ENCODE data around the gene ARHGAP31. TPM values are rescaled to one million over a fixed set of nuclear protein-coding genes. Genes with fewer than 3 reads are reported as not detected.

Gene ARHGAP31
- total RNA-seq, 1 donor from 2014 or later: 23.7 TPM

DNA sequence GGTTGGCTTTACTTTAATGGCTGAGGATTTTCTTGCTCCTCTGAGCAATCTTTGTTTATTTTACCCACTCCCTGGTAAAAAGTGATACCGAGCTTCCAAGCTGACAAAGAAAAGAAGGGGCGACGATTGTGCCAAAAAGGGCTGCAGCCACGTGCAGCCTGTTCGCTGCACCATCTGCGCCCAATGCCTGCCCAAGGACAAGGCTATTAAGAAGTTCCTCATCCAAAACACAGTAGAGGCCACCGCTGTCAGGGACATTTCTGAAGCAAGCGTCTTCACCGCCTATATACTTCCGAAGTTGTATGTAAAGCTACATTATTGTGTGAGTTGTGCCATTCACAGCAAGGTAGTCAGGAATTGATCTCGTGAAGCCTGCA, 4.4 kb downstream of the ARHGAP31 start:
- Mint-ChIP-seq H3K4me3 (no peak overlapping the region), H3K36me3 (ENCODE audit: low read depth) (peaks cover 11% of the 10 kb centered on the region), H3K4me1 (peaks cover 68% of the 10 kb centered on the region), H3K27ac (no peak overlapping the region), H3K27me3 (no peaks in the 10 kb centered on the region), H3K9me3 (no peaks in the 10 kb centered on the region)
- ChIA-PET CTCF (interaction anchor here (1.2 kb wide), 1 partner anchor 24 kb away, joined by 4 read pairs; no protein-coding TSS in a partner anchor), POLR2A (no interaction called here)
- intact Hi-C loops (cut with micrococcal nuclease): no loop called here
- ATAC-seq (ENCODE audit: low read depth) (no peak), DNase-seq (no peak)
- TF ChIP-seq, protein P1, sequence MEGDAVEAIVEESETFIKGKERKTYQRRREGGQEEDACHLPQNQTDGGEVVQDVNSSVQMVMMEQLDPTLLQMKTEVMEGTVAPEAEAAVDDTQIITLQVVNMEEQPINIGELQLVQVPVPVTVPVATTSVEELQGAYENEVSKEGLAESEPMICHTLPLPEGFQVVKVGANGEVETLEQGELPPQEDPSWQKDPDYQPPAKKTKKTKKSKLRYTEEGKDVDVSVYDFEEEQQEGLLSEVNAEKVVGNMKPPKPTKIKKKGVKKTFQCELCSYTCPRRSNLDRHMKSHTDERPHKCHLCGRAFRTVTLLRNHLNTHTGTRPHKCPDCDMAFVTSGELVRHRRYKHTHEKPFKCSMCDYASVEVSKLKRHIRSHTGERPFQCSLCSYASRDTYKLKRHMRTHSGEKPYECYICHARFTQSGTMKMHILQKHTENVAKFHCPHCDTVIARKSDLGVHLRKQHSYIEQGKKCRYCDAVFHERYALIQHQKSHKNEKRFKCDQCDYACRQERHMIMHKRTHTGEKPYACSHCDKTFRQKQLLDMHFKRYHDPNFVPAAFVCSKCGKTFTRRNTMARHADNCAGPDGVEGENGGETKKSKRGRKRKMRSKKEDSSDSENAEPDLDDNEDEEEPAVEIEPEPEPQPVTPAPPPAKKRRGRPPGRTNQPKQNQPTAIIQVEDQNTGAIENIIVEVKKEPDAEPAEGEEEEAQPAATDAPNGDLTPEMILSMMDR (IDR thresholded peaks at IDR 0.05): no peak

DNA sequence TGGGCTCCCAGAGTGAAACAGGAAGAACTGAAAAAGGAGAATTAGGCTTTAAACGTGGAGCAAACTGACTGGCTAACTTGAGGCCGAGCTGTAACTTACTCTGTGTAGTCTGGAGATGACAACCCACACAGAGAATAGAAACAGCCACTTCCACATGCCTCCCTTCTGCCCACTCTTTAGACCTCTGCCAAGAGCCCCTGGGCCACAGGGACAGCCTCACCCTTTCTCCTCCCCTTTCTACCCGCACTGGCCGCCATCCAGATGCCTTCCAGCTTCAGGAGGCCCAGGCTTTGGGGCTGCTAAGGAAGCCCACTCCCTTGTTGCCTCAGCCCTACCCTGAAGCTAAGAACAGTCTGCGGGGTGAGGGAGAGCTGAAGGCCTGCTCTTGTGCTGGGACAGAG, 6.8 kb downstream of the ARHGAP31 start:
- H3K27ac Mint-ChIP-seq: no peak overlapping the region
- TF ChIP-seq, protein P1 (IDR thresholded peaks at IDR 0.05): no peak
- intact Hi-C loops (cut with micrococcal nuclease): no loop called here
- DNase-seq: no peak
- no peaks in the 10 kb centered on the region for H3K27me3 Mint-ChIP-seq
- peaks cover 68% of the 10 kb centered on the region for H3K4me1 Mint-ChIP-seq
- H3K9me3 Mint-ChIP-seq: no peaks in the 10 kb centered on the region
- ChIA-PET CTCF (interaction anchor here (0.8 to 1.0 kb wide), 2 partner anchors 25 to 380 kb away, joined by 3 read pairs; no protein-coding TSS in a partner anchor), POLR2A (interaction anchor here (0.6 to 1.3 kb wide), 4 partner anchors 21 to 193 kb away, joined by 4 to 5 read pairs (median 4); no protein-coding TSS in a partner anchor)
- ATAC-seq (ENCODE audit: low read depth): peak; percentile 29
- no peak overlapping the region for H3K4me3 Mint-ChIP-seq
- H3K36me3 Mint-ChIP-seq (ENCODE audit: low read depth): peaks cover 8% of the 10 kb centered on the region

DNA sequence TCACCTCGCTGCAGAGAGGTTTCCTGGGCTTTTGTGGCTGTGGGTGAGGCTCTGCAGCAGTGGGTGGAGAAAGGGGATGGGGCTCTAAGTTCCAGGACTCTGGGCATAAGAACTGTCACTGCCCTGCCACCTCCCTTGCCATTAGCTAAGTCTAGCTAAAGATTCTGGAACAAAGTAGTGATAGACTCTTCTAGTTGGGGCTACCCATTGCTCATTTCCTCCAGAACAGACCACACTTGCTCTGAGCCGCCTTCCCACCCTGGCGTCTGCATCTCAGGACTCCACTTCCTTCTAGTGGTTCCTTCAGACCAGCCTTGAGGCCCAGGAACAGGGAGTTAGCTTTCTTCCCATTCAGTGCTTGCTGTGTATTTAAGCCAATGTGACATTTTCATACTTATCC, 7.5 kb downstream of the ARHGAP31 start:
- CTCF ChIA-PET: interaction anchor here (1.0 kb wide), 1 partner anchor 25 kb away, joined by 3 read pairs; no protein-coding TSS in a partner anchor
- H3K4me1 Mint-ChIP-seq: peaks cover 63% of the 10 kb centered on the region
- ATAC-seq (ENCODE audit: low read depth): no peak

DNA sequence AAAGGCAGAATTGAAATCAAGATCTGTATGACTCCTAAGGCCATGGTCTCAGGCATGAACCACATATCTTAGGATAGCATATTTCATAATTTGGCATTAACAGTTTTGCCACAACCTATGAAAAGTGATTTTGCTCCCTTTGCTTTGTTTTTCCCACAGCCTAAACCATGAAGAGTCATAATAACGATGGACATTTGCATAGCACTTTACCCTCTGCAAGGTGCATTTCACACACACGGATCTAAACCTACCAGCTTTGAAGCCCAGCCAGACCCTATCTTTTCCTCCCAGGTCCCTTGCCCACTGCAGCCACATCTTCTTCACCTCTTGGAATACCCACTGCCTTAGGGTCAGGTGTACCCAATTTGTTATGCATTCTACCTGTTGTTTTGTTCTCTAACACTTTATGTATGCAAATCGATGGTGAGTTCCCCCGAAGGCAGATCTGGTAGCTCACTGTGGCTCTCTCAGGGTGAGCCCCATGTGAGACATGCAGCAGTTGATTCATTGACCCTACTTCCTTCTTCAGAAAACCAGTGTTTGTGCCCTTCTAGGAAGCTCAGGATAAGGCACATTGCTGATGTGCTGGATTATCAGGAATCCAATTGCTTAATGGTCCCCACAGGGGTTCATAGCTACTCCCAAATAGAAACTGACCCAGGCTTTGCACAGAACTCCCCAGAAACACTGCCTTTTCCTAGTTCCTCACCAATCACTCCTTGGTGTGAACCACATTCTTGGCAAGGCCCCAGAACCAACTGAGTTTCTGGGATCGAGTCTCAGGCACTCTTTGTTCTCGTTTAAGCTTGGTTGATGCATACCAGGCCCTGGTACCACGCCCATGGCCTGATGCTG, 8.7 kb downstream of the ARHGAP31 start:
- H3K9me3 Mint-ChIP-seq: no peaks in the 10 kb centered on the region
- peaks cover 3% of the 10 kb centered on the region for H3K36me3 Mint-ChIP-seq (ENCODE audit: low read depth)
- CTCF ChIA-PET: interaction anchor here (1.2 to 1.3 kb wide), 2 partner anchors 20 to 62 kb away, joined by 3 to 4 read pairs; partner anchors contain the start of gene B4GALT4
- TF ChIP-seq, protein P1 (IDR thresholded peaks at IDR 0.05): no peak
- POLR2A ChIA-PET: interaction anchor here (1.3 to 1.8 kb wide), 2 partner anchors 9 to 20 kb away, joined by 13 to 16 read pairs; partner anchors contain the start of gene ARHGAP31
- DNase-seq (no peak), ATAC-seq (ENCODE audit: low read depth) (peak; percentile 69)
- H3K4me3 Mint-ChIP-seq: peak overlapping the region; percentile 11
- no peaks in the 10 kb centered on the region for H3K27me3 Mint-ChIP-seq
- intact Hi-C loops (cut with micrococcal nuclease): no loop called here
- peak overlapping the region; percentile 78 for H3K27ac Mint-ChIP-seq
- peaks cover 51% of the 10 kb centered on the region for H3K4me1 Mint-ChIP-seq

More for the DNA sequence above, 7.5 kb downstream of the ARHGAP31 start:
- peak overlapping the region; percentile 30 for H3K27ac Mint-ChIP-seq
- no peak overlapping the region for H3K4me3 Mint-ChIP-seq
- intact Hi-C loops (cut with micrococcal nuclease): no loop called here
- peaks cover 8% of the 10 kb centered on the region for H3K36me3 Mint-ChIP-seq (ENCODE audit: low read depth)
- TF ChIP-seq, protein P1 (IDR thresholded peaks at IDR 0.05): no peak
- no peaks in the 10 kb centered on the region for H3K9me3 Mint-ChIP-seq
- H3K27me3 Mint-ChIP-seq: no peaks in the 10 kb centered on the region
- DNase-seq: no peak
- POLR2A ChIA-PET: no interaction called here

DNA sequence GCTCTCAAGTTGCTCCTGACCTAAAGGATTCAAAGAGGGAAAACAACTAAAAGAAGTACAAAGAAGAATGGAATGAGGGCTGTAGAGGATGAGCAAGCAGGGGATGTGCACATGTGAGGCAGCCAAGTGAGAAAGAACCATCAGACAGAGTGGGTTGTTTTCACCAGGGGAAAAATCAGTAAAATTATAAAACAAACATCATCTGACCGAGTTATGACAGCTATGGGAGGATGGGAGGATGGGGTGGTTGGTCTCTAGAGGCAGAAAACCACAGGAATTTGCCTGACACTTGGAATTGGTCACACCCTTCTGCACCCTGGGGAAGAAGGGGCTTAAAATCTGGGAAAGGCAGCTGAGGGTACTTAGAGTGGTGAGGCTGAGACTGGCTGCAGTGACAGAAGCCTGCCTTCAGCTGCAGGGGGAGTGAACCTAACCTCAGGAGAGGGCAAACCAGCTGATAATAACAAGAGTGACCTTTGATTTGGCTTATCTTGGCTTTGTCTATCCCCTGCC, 10.1 kb downstream of the ARHGAP31 start:
- H3K9me3 Mint-ChIP-seq: no peaks in the 10 kb centered on the region
- peaks cover 40% of the 10 kb centered on the region for H3K4me1 Mint-ChIP-seq
- TF ChIP-seq, protein P1 (IDR thresholded peaks at IDR 0.05): no peak
- no peaks in the 10 kb centered on the region for H3K36me3 Mint-ChIP-seq (ENCODE audit: low read depth)
- POLR2A ChIA-PET: interaction anchor here (1.8 kb wide), 1 partner anchor 18 kb away, joined by 13 read pairs; no protein-coding TSS in a partner anchor
- H3K27me3 Mint-ChIP-seq: no peaks in the 10 kb centered on the region
- H3K4me3 Mint-ChIP-seq: no peak overlapping the region
- CTCF ChIA-PET: interaction anchor here (1.3 kb wide), 1 partner anchor 19 kb away, joined by 4 read pairs; no protein-coding TSS in a partner anchor
- intact Hi-C loops (cut with micrococcal nuclease): no loop called here
- peak overlapping the region; percentile 8 for H3K27ac Mint-ChIP-seq
- ATAC-seq (ENCODE audit: low read depth) (no peak), DNase-seq (no peak)
